ENCODE measurements around the gene JADE2. TPM values are rescaled to one million over a fixed set of nuclear protein-coding genes. Genes with fewer than 3 reads are reported as not detected.

Gene JADE2
- total RNA-seq, 2 experiments from 2014 or later = 32.3 to 67.0 TPM

DNA sequence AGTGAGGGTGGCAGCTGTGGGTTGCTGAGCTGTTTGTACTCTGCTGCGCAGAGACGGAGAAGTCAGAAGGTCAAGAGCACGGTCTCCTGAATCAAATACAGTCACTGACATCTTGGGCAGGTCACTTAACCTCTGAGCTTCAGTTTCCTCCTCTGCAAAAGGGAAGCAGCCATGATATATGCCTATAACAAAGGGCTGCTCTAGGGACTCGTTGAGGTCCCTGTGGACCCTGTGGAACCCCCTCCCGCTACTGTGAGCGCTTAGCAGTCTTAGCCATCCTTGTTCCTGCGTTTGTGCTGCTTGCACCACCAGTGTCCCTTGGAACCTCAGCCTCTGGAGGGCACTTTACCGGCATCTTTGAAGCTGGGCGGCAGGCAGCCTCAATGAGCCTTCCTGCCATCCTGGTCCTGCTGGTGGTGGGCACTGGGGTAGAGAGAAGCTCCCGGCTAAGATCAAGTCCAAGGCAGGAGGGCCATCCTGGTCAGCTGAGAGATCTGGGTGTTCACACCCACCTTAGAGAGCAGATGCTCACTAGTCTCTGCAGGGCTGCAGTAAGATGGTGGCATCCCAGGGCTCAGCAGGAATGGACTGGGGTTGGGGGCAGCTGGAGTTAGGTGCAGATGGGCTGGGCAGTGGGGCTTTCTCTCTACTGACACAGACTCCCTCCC is 8.7 kb downstream of the JADE2 start:
- peaks cover 33% of the 10 kb centered on the region for H3K36me3 ChIP-seq (ENCODE audit: insufficient read depth, low read length)
- H3K4me3 ChIP-seq (ENCODE audit: low read depth, low read length, poor library complexity, severe bottlenecking) = no peak overlapping the region
- DNase-seq (ENCODE audit: low spot score) = no peak
- H3K79me2 ChIP-seq (ENCODE audit: insufficient read depth, low read depth, low read length) = peaks cover 34% of the 10 kb centered on the region
- H3K27ac ChIP-seq (ENCODE audit: low read depth, low read length, poor library complexity, severe bottlenecking) = no peak overlapping the region
- POLR2A ChIA-PET = interaction anchor here (0.6 to 3.6 kb wide), 3 partner anchors 11 to 370 kb away, joined by 3 to 27 read pairs (median 5); no protein-coding TSS in a partner anchor
- TF ChIP-seq, protein P1, sequence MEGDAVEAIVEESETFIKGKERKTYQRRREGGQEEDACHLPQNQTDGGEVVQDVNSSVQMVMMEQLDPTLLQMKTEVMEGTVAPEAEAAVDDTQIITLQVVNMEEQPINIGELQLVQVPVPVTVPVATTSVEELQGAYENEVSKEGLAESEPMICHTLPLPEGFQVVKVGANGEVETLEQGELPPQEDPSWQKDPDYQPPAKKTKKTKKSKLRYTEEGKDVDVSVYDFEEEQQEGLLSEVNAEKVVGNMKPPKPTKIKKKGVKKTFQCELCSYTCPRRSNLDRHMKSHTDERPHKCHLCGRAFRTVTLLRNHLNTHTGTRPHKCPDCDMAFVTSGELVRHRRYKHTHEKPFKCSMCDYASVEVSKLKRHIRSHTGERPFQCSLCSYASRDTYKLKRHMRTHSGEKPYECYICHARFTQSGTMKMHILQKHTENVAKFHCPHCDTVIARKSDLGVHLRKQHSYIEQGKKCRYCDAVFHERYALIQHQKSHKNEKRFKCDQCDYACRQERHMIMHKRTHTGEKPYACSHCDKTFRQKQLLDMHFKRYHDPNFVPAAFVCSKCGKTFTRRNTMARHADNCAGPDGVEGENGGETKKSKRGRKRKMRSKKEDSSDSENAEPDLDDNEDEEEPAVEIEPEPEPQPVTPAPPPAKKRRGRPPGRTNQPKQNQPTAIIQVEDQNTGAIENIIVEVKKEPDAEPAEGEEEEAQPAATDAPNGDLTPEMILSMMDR (conservative IDR thresholded peaks at IDR 0.05; ENCODE audit: low read length) = no peak
- no peak for TF ChIP-seq EZH2phosphoT487 (IDR thresholded peaks at IDR 0.05; ENCODE audit: borderline replicate concordance, low read depth, low read length)
- no peak overlapping the region for H2AFZ ChIP-seq (ENCODE audit: low read length)
- intact Hi-C loops (cut with micrococcal nuclease; ENCODE audit: unreplicated experiment) = no loop called here
- H4K20me1 ChIP-seq (ENCODE audit: insufficient read depth, low read length) = peaks cover 6% of the 10 kb centered on the region
- no TSS peak for BruUV-seq (replicated peaks)
- CTCF ChIA-PET (ENCODE audit: unreplicated experiment) = no interaction called here
- H3K9me3 ChIP-seq (ENCODE audit: low read length) = no peaks in the 10 kb centered on the region
- no peak overlapping the region for H3K4me2 ChIP-seq (ENCODE audit: low read length)
- H3K4me1 ChIP-seq (ENCODE audit: insufficient read depth, low read length, poor library complexity, severe bottlenecking) = peaks cover 12% of the 10 kb centered on the region
- H3K9me2 ChIP-seq (ENCODE audit: insufficient read depth, low read length) = no peaks in the 10 kb centered on the region

DNA sequence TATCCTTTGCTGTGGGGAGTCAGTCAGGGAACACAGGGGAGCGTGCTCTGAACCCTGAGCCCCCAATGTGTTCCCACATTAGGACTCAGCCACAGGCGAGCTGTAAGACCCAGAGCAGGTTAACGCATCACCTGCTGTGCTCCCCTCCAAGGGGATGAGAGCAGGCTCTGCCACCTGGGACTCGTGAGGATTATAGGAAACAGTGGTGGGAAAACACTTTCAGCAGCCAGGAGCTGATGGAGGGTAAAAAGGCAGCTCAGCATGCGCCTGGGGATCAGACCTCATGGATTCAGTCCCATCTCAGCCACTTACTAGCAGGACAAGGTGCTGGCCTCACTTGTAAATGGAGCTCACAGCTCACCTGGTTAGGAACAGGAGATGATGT is 9.2 kb downstream of the JADE2 start:
- CTCF ChIA-PET (ENCODE audit: unreplicated experiment) = no interaction called here
- no TSS peak for BruUV-seq (replicated peaks)
- Histone ChIP-seq H3K4me2 (ENCODE audit: low read length) (no peak overlapping the region), H3K79me2 (ENCODE audit: insufficient read depth, low read depth, low read length) (peaks cover 28% of the 10 kb centered on the region), H3K4me1 (ENCODE audit: insufficient read depth, low read length, poor library complexity, severe bottlenecking) (peaks cover 11% of the 10 kb centered on the region), H2AFZ (ENCODE audit: low read length) (no peak overlapping the region), H3K27ac (ENCODE audit: low read depth, low read length, poor library complexity, severe bottlenecking) (no peak overlapping the region), H3K36me3 (ENCODE audit: insufficient read depth, low read length) (peaks cover 34% of the 10 kb centered on the region), H3K4me3 (ENCODE audit: low read depth, low read length, poor library complexity, severe bottlenecking) (no peak overlapping the region), H3K9me3 (ENCODE audit: low read length) (no peaks in the 10 kb centered on the region), H4K20me1 (ENCODE audit: insufficient read depth, low read length) (0 out of 2 replicates have a peak, but pooled peaks cover 3% of the 10 kb centered on the region), H3K9me2 (ENCODE audit: insufficient read depth, low read length) (no peaks in the 10 kb centered on the region)
- no peak for DNase-seq (ENCODE audit: low spot score)
- intact Hi-C loops (cut with micrococcal nuclease; ENCODE audit: unreplicated experiment) = no loop called here
- TF ChIP-seq, protein P1 (conservative IDR thresholded peaks at IDR 0.05; ENCODE audit: low read length) = no peak
- TF ChIP-seq EZH2phosphoT487 (IDR thresholded peaks at IDR 0.05; ENCODE audit: borderline replicate concordance, low read depth, low read length) = no peak
- POLR2A ChIA-PET = interaction anchor here (0.9 to 3.6 kb wide), 2 partner anchors 10 to 369 kb away, joined by 3 to 27 read pairs; no protein-coding TSS in a partner anchor

DNA sequence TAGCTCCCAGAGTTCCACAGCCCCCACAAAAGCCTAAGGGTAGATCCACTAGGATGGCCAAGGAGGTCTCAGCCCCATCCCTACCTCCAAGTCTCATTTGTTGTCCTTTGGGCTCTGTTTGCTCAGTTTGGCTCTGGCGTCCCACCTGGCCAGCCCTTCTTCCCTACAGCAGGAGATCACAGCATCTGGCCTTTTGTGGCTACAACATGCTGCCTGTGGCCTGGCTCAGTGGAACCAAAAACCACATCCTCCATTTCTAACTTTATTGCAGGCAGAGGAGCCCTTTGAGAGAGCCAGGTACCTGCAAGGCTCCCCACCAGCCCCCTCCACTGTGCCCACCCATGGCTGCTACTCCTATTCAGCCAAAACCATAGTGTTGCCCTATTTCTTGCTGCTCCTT is 11.4 kb downstream of the JADE2 start:
- H3K36me3 ChIP-seq (ENCODE audit: insufficient read depth, low read length) = peaks cover 55% of the 10 kb centered on the region
- H4K20me1 ChIP-seq (ENCODE audit: insufficient read depth, low read length) = no peaks in the 10 kb centered on the region
- no peak overlapping the region for H3K4me2 ChIP-seq (ENCODE audit: low read length)
- intact Hi-C loops (cut with micrococcal nuclease; ENCODE audit: unreplicated experiment) = no loop called here
- H2AFZ ChIP-seq (ENCODE audit: low read length) = no peak overlapping the region
- ChIA-PET CTCF (ENCODE audit: unreplicated experiment) (no interaction called here), POLR2A (interaction anchor here (0.6 to 1.8 kb wide), 2 partner anchors 18 to 126 kb away, joined by 3 to 4 read pairs; no protein-coding TSS in a partner anchor)
- peaks cover 11% of the 10 kb centered on the region; the same call in 1 of the 2 replicates for H3K79me2 ChIP-seq (ENCODE audit: insufficient read depth, low read depth, low read length)
- TF ChIP-seq, protein P1 (conservative IDR thresholded peaks at IDR 0.05; ENCODE audit: low read length) = no peak
- TF ChIP-seq EZH2phosphoT487 (IDR thresholded peaks at IDR 0.05; ENCODE audit: borderline replicate concordance, low read depth, low read length) = no peak
- H3K4me1 ChIP-seq (ENCODE audit: insufficient read depth, low read length, poor library complexity, severe bottlenecking) = peaks cover 33% of the 10 kb centered on the region
- H3K27ac ChIP-seq (ENCODE audit: low read depth, low read length, poor library complexity, severe bottlenecking) = no peak overlapping the region
- no peaks in the 10 kb centered on the region for H3K9me2 ChIP-seq (ENCODE audit: insufficient read depth, low read length)
- BruUV-seq (replicated peaks) = no TSS peak
- no peaks in the 10 kb centered on the region for H3K9me3 ChIP-seq (ENCODE audit: low read length)
- no peak overlapping the region for H3K4me3 ChIP-seq (ENCODE audit: low read depth, low read length, poor library complexity, severe bottlenecking)
- no peak for DNase-seq (ENCODE audit: low spot score)

Measured in OCI-LY7 (cell line).